ENCODE results near the gene CNOT3.

DNA sequence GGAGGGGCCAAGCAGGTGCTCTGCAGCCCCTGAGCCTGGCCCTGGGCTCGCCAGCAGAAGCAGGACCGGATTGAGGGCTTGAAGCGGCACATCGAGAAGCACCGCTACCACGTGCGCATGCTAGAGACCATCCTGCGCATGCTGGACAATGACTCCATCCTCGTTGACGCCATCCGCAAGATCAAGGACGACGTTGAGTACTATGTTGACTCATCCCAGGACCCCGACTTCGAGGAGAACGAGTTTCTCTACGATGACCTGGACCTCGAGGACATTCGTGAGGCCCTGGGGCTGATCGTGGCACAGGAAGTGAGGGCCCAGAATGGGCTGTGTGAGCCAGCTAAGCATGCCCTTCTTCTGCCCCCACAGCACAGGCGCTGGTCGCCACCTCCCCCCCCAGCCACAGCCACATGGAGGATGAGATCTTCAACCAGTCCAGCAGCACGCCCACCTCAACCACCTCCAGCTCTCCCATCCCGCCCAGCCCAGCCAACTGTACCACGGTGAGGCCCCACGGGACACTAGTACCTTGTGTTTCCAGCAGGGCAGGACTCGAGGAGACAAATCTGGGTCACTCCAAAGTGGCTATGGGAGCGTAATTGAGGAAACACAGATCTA is 8.1 kb downstream of the CNOT3 start:
- no peak for TF ChIP-seq CTCF (conservative IDR thresholded peaks at IDR 0.05; ENCODE audit: low read depth in 2 of 2)
- TF ChIP-seq POLR2AphosphoS5 (IDR thresholded peaks at IDR 0.05; ENCODE audit: low read depth), result no peak
- no peak for TF ChIP-seq EZH2phosphoT487 (IDR thresholded peaks at IDR 0.05; ENCODE audit: unreplicated experiment)
- no peak for TF ChIP-seq JUNB (IDR thresholded peaks at IDR 0.05; ENCODE audit: unreplicated experiment)
- TF ChIP-seq ZNF114 (CRISPR knock-in tag; IDR thresholded peaks at IDR 0.05), result no peak
- no peak for TF ChIP-seq EZH2 (IDR thresholded peaks at IDR 0.05; ENCODE audit: low read depth, unreplicated experiment)
- TF ChIP-seq REST (IDR thresholded peaks at IDR 0.05; ENCODE audit: unreplicated experiment), result no peak
- no peak for TF ChIP-seq STAT1 (IDR thresholded peaks at IDR 0.05; ENCODE audit: unreplicated experiment)
- no peak for TF ChIP-seq ZNF331 (CRISPR knock-in tag; IDR thresholded peaks at IDR 0.05; ENCODE audit: low read depth)
